Psoas muscle (tissue), 8 donors: ENCODE results near the gene MRPS9. TPM values are rescaled to one million over a fixed set of nuclear protein-coding genes. Genes with fewer than 3 reads are reported as not detected.

ENCODE experiments used
- ATAC-seq, 4 donors: fragments of 200-7000 bp; cut with Tn5 transposase; one replicate each; pipeline ENCODE4 v1.9.1; 2020; ENCODE audit warnings: moderate library complexity in 3 of 4, mild to moderate bottlenecking in 2 of 4
- DNase-seq, 2 donors: peaks; one replicate each; pipeline ENCODE4 v3.0.0-alpha.2; 2020
- H3K27ac ChIP-seq: fragments of 200-600 bp; one replicate; pipeline ENCODE4 v1.8.0; 2022
- H3K27me3 ChIP-seq, 3 donors: fragments of 200-600 bp in 1 of 3; one replicate each; pipeline versions ENCODE4 v1.6.1 to v1.8.0; 2013 to 2022; ENCODE audit warnings: low read length in 2 of 3, mild to moderate bottlenecking in 2 of 3, moderate library complexity in 1 of 3; ENCODE audit not compliant: insufficient read depth in 3 of 3
- H3K36me3 ChIP-seq, 2 donors: fragments of 200-600 bp in 1 of 2; one replicate each; pipeline versions ENCODE4 v1.6.1 to v1.8.0; 2013 to 2022; ENCODE audit warnings: low read depth in 1 of 2, mild to moderate bottlenecking in 1 of 2, moderate library complexity in 1 of 2; ENCODE audit not compliant: insufficient read depth in 1 of 2
- H3K4me1 ChIP-seq: fragments of 200-600 bp; one replicate; pipeline ENCODE4 v1.8.0; 2022
- H3K4me3 ChIP-seq: fragments of 200-600 bp; one replicate; pipeline ENCODE4 v1.8.0; 2022; ENCODE audit warnings: mild to moderate bottlenecking
- H3K9me3 ChIP-seq: fragments of 200-600 bp; one replicate; pipeline ENCODE4 v1.8.0; 2022
- WGBS, 3 donors: extraction: QIAGEN DNeasy Blood & Tissue Kit; methylation state at CpG; one replicate each; pipeline versions ENCODE4 v1.1.6 to v1.1.7; 2013; 5-methylcytosine and 5-hydroxymethylcytosine counted together
- intact Hi-C, 2 donors: fragments of 100-400 bp; cut with DNase I; formaldehyde crosslinking; loops; one replicate each; pipeline versions ENCODE4 v1.11.0 to v1.14.2; 2022
- polyA plus RNA-seq, 3 donors: library from polyadenylated mRNA; stranded (reverse); fragments of 200-250 nt; gene quantifications; one replicate each; pipeline ENCODE4 v1.2.3, GENCODE V29; 2013
- total RNA-seq, 4 donors: library from RNA; stranded (reverse); fragmentation: NEBNext Ultra II Directional in 2 of 4; extraction: Animal tissue kit (Norgen Biotek cat#: 25700) in 2 of 4; gene quantifications; one replicate each; pipeline versions ENCODE4 v1.2.1 to v1.2.4, GENCODE V29; 2021 to 2023
- TF ChIP-seq, protein P1 (sequence below): fragments of 200-600 bp; IDR thresholded peaks from one replicate; pipeline ENCODE4 v1.8.0; 2022; ENCODE audit warnings: antibody characterized with exemption
- donor health status: healthy with polysubstance abuse.
- donor health status: DM: no; HTN: no; CAD: no; lungs with moderate emphysema.
- donor health status: Bipolar disorder and iron deficiency.
- donor health status: healthy.
- donor health status: DM: yes; HTN: yes; CAD: no.
- donor health status: DM: no; HTN: no; CAD: no.
- donor health status: DM: no; HTN: no; CAD: no.
- donor health status: DM: yes; HTN: yes; CAD: no.

Gene MRPS9
- total and polyA plus RNA-seq, 7 donors, result 41.3 to 62.4 (median 49.8) TPM

DNA sequence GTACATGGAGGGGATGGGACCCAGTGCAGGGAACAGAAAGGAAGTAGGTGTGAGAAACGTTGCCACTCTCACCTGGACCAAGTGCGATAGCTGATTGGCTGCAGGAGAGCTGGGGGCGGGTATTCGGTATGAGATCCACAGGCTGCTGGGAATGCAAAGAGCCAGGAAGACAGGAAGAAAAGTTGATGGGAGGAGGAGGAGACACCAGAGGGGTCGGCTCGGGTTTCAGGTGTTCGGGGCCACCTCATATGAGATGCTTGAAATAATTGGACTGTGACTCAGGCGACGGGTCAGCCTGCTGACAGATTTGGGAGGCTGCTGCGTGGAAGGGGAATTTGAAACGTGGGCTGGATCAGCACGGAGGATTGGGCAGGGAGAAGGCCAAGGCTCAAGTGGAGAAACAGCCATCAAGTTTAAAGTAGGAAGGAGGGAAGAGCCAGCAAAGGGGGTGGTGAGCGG, 65.1 kb downstream of the MRPS9 start:
- Histone ChIP-seq H3K27ac (peak overlapping the region; percentile 78), H3K9me3 (no peaks in the 10 kb centered on the region), H3K4me3 (no peak overlapping the region), H3K36me3 (peaks cover 0 to 31% of the 10 kb centered on the region in 2 donors), H3K4me1 (peaks cover 16% of the 10 kb centered on the region), H3K27me3 (no peaks in the 10 kb centered on the region)
- TF ChIP-seq, protein P1, sequence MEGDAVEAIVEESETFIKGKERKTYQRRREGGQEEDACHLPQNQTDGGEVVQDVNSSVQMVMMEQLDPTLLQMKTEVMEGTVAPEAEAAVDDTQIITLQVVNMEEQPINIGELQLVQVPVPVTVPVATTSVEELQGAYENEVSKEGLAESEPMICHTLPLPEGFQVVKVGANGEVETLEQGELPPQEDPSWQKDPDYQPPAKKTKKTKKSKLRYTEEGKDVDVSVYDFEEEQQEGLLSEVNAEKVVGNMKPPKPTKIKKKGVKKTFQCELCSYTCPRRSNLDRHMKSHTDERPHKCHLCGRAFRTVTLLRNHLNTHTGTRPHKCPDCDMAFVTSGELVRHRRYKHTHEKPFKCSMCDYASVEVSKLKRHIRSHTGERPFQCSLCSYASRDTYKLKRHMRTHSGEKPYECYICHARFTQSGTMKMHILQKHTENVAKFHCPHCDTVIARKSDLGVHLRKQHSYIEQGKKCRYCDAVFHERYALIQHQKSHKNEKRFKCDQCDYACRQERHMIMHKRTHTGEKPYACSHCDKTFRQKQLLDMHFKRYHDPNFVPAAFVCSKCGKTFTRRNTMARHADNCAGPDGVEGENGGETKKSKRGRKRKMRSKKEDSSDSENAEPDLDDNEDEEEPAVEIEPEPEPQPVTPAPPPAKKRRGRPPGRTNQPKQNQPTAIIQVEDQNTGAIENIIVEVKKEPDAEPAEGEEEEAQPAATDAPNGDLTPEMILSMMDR, result no peak
- DNase-seq, result peak in 1 of 2 donors; percentile 33
- intact Hi-C loops, result no loop called here
- peak; percentile 79 to 88 (median 84) for ATAC-seq
- 26 to 42% (median 31%) methylated on average over 13 of the region's 13 CpGs for WGBS, 3 donors

DNA sequence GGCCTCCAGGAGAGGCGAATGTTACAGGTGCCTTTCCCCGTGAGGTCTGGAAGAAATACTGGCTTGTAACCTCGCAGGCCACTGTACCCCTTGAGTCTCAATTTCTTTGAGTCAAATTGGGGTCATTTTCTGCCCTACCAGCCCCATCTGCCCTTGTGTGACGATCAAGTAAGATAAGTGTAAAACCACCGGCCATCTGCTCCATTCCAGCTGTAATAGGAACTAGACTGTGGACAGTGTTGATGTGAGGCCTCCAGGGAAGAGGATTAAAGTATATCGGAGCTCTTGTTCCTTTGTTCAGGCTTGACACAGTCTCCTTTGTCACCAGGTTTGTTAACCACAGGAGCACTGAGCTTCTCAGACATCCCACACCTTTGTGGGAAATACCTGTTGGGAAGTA, 65.6 kb downstream of the MRPS9 start:
- peaks cover 16% of the 10 kb centered on the region for H3K4me1 ChIP-seq
- WGBS, 3 donors, result 46 to 70% (median 46%) methylated on average over 6 of the region's 6 CpGs
- H3K36me3 ChIP-seq, result peaks cover 0 to 27% of the 10 kb centered on the region in 2 donors
- no peaks in the 10 kb centered on the region for H3K27me3 ChIP-seq
- TF ChIP-seq, protein P1, result no peak
- H3K4me3 ChIP-seq, result no peak overlapping the region
- DNase-seq (no peak), ATAC-seq (peak in 3 of 4 donors; percentile 3 to 20 (median 16))
- peak overlapping the region; percentile 78 for H3K27ac ChIP-seq
- H3K9me3 ChIP-seq, result no peaks in the 10 kb centered on the region
- intact Hi-C loops, result no loop called here

DNA sequence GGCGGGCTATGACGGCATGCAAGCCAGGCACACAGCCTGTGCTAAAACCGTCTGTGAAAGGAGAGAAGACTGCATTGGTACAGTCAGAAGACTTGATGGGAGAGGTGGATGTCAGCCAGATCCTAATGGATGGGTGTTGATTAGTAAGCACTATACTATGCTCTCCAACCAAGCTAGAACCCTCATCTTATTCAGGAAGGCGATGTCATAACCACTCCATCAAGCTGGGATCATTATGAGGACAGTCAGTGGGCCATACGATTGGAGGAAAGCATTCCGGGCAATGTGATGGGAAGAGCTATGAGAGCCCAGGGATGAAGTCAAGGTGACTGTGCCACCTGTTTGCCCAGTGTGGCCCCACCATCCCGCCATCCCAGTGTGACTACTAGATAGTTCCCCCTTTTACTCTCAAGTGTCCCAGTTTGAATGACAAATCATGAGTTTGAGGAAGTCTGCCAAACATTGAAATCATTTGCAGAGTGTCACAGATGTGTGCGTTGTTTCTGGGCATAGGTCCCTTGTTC, 66.4 kb downstream of the MRPS9 start:
- ATAC-seq, result peak; percentile 71 to 80 (median 76)
- H3K4me1 ChIP-seq, result peaks cover 16% of the 10 kb centered on the region
- TF ChIP-seq, protein P1, result no peak
- no peak for DNase-seq
- intact Hi-C loops, result no loop called here
- peak overlapping the region; percentile 78 for H3K27ac ChIP-seq
- WGBS, 3 donors, result 56 to 81% (median 58%) methylated on average over 8 of the region's 8 CpGs
- H3K9me3 ChIP-seq, result no peaks in the 10 kb centered on the region
- no peaks in the 10 kb centered on the region for H3K27me3 ChIP-seq
- H3K36me3 ChIP-seq, result peaks cover 0 to 20% of the 10 kb centered on the region in 2 donors
- H3K4me3 ChIP-seq, result no peak overlapping the region

DNA sequence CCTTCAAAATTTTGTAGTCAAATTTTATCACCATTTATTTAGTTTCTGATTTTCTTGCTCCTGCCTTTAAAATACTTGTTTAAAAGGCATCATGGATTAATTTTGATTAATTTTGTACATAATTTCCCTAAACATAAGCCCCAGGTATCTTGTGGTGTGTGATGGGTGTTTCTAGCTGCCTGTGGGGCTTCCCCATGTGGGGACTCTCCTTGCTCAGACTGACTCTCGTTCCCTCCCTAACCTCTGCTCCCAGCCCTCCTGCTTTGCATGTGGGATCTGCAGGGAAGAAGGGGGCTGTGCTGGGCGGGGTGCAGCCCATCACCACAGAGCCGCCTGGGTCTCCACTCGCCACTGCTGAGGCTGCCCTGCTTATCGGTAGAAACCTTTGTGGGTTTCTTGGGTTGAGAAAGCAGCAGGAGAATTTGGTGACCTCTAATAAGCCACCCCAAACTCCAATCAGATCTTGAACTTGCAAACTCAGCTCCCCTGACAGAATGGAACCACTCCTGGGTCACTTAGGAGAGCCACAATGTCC, 72.5 kb downstream of the MRPS9 start:
- Histone ChIP-seq H3K27ac (no peak overlapping the region), H3K36me3 (no peaks in the 10 kb centered on the region), H3K4me1 (no peaks in the 10 kb centered on the region), H3K4me3 (no peak overlapping the region), H3K9me3 (no peaks in the 10 kb centered on the region), H3K27me3 (no peaks in the 10 kb centered on the region)
- TF ChIP-seq, protein P1, result no peak
- ATAC-seq, result no peak
- 81 to 91% (median 82%) methylated on average over 5 of the region's 5 CpGs for WGBS, 3 donors
- intact Hi-C loops, result loop anchor here in 1 of 2 donors (5.0 kb wide), 1 partner anchor 442 kb away; no protein-coding TSS in a partner anchor
- DNase-seq, result no peak
